ENCODE measurements around the gene SLC1A4. TPM values are rescaled to one million over a fixed set of nuclear protein-coding genes. Genes with fewer than 3 reads are reported as not detected.

The SLC1A4 gene
- total and polyA plus RNA-seq, 10 of the 15 experiments (the other 5 are each of a cell fraction or from before 2014, with no cell fraction given), result 10.8 to 43.2 (median 27.7) TPM

- ChIA-PET RAD21 (ENCODE audit: unreplicated experiment) (interaction anchor here (0.7 to 6.0 kb wide), 9 partner anchors 10 to 108 kb away, joined by 3 to 113 read pairs (median 7); no protein-coding TSS in a partner anchor), CTCF (interaction anchor here (0.5 to 20.4 kb wide), 11 partner anchors 11 to 445 kb away, joined by 3 to 413 read pairs (median 7); no protein-coding TSS in a partner anchor), SMC1A (ENCODE audit: uncharacterized antibody, unreplicated experiment) (interaction anchor here (0.8 to 5.2 kb wide), 12 partner anchors 9 to 197 kb away, joined by 3 to 107 read pairs (median 6); partner anchors contain the start of gene RAB1A), POLR2A (interaction anchor here (0.7 to 19.2 kb wide), 9 partner anchors 10 to 117 kb away, joined by 3 to 377 read pairs (median 5); no protein-coding TSS in a partner anchor)
- Histone ChIP-seq H2AFZ (ENCODE audit: control insufficient read depth, low read depth, low read length) (no peak overlapping the region), H3K36me3 (ENCODE audit: control insufficient read depth in 2 of 2, insufficient read depth in 2 of 2, low read length in 1 of 2) (no peaks in the 10 kb centered on the region), H4K20me1 (ENCODE audit: control insufficient read depth, insufficient read depth) (no peaks in the 10 kb centered on the region), H3K27me3 (replicated peaks in 1 of 2; ENCODE audit: control insufficient read depth in 2 of 2, insufficient read depth in 2 of 2, low read length in 1 of 2) (no peaks in the 10 kb centered on the region), H3K4me1 (ENCODE audit: control insufficient read depth, insufficient read depth, low read length) (peaks cover 36% of the 10 kb centered on the region), H3K27ac (ENCODE audit: control insufficient read depth, insufficient read depth) (peak overlapping the region; percentile 91), H3K79me2 (ENCODE audit: control insufficient read depth, insufficient read depth, low read length) (peaks cover 2% of the 10 kb centered on the region; the same call in 1 of the 2 replicates), H3K9me3 (replicated peaks; ENCODE audit: control insufficient read depth, insufficient read depth, low read length) (no peaks in the 10 kb centered on the region), H3K9ac (ENCODE audit: control insufficient read depth, insufficient read depth, low read length) (no peak overlapping the region), H3K4me3 (no peak overlapping the region), H3K4me2 (ENCODE audit: control insufficient read depth, insufficient read depth) (no peak overlapping the region)
- ATAC-seq (no peak), DNase-seq (ENCODE audit: low read depth, low spot score) (no peak), FAIRE-seq (no peak)
- in situ Hi-C loops (cut with MboI) (no loop called here), intact Hi-C loops (cut with micrococcal nuclease; ENCODE audit: unreplicated experiment) (loop anchor here (2.0 kb wide), 1 partner anchor 35 kb away; no protein-coding TSS in a partner anchor)
- 100% methylated on average over 4 of the region's 4 CpGs for WGBS (ENCODE audit: insufficient coverage, insufficient replicate concordance, low lambda C conversion rate, missing lambda C conversion rate)
- TF ChIP-seq NFIC (IDR thresholded peaks at IDR 0.05; ENCODE audit: low read depth, low read length) (no peak), MAX (IDR thresholded peaks at IDR 0.05; ENCODE audit: low read depth, low read length) (no peak), NBN (IDR thresholded peaks at IDR 0.05) (no peak), MXI1 (IDR thresholded peaks at IDR 0.05; ENCODE audit: low read depth, low read length) (no peak), FOXK2 (IDR thresholded peaks at IDR 0.05) (no peak), CHD2 (IDR thresholded peaks at IDR 0.05; ENCODE audit: borderline replicate concordance, low read depth, low read length) (no peak), HDAC2 (IDR thresholded peaks at IDR 0.05) (no peak), NFYB (IDR thresholded peaks at IDR 0.05; ENCODE audit: insufficient read depth, low read depth, low read length) (no peak), SKIL (IDR thresholded peaks at IDR 0.05; ENCODE audit: low read depth, poor library complexity, severe bottlenecking) (no peak), CBFB (IDR thresholded peaks at IDR 0.05; ENCODE audit: low read depth) (no peak), HCFC1 (IDR thresholded peaks at IDR 0.05; ENCODE audit: low read length) (no peak), SUPT20H (IDR thresholded peaks at IDR 0.05; ENCODE audit: borderline replicate concordance, control insufficient read depth, low read depth, low read length) (no peak), MEF2A (IDR thresholded peaks at IDR 0.05; ENCODE audit: insufficient read depth, low read depth, low read length) (no peak), FOS (IDR thresholded peaks at IDR 0.05; ENCODE audit: borderline replicate concordance, extremely low read depth, insufficient read length) (no peak), POLR2A (IDR thresholded peaks at IDR 0.05; ENCODE audit: low read depth, low read length) (no peak), MYC (IDR thresholded peaks at IDR 0.05; ENCODE audit: insufficient read depth, insufficient read length, insufficient replicate concordance, low read length, severe bottlenecking) (no peak)
- TF ChIP-seq, protein P1, sequence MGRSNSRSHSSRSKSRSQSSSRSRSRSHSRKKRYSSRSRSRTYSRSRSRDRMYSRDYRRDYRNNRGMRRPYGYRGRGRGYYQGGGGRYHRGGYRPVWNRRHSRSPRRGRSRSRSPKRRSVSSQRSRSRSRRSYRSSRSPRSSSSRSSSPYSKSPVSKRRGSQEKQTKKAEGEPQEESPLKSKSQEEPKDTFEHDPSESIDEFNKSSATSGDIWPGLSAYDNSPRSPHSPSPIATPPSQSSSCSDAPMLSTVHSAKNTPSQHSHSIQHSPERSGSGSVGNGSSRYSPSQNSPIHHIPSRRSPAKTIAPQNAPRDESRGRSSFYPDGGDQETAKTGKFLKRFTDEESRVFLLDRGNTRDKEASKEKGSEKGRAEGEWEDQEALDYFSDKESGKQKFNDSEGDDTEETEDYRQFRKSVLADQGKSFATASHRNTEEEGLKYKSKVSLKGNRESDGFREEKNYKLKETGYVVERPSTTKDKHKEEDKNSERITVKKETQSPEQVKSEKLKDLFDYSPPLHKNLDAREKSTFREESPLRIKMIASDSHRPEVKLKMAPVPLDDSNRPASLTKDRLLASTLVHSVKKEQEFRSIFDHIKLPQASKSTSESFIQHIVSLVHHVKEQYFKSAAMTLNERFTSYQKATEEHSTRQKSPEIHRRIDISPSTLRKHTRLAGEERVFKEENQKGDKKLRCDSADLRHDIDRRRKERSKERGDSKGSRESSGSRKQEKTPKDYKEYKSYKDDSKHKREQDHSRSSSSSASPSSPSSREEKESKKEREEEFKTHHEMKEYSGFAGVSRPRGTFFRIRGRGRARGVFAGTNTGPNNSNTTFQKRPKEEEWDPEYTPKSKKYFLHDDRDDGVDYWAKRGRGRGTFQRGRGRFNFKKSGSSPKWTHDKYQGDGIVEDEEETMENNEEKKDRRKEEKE (IDR thresholded peaks at IDR 0.05), result no peak
- no TSS peak for BruUV-seq (replicated peaks)
These were observed 41.3 kb upstream of the SLC1A4 start for GRCh38 chr2:64947885-64948284.

Measured in GM12878 (cell line).